ENCODE results near the gene KCNG4. TPM values are rescaled to one million over a fixed set of nuclear protein-coding genes. Genes with fewer than 3 reads are reported as not detected.
A peak's percentile ranks its signal among the peaks of the same experiment; 100 is the strongest.

KCNG4 gene
- total RNA-seq, 1 donor from 2014 or later = 0.17 TPM

- TF ChIP-seq, protein P1, sequence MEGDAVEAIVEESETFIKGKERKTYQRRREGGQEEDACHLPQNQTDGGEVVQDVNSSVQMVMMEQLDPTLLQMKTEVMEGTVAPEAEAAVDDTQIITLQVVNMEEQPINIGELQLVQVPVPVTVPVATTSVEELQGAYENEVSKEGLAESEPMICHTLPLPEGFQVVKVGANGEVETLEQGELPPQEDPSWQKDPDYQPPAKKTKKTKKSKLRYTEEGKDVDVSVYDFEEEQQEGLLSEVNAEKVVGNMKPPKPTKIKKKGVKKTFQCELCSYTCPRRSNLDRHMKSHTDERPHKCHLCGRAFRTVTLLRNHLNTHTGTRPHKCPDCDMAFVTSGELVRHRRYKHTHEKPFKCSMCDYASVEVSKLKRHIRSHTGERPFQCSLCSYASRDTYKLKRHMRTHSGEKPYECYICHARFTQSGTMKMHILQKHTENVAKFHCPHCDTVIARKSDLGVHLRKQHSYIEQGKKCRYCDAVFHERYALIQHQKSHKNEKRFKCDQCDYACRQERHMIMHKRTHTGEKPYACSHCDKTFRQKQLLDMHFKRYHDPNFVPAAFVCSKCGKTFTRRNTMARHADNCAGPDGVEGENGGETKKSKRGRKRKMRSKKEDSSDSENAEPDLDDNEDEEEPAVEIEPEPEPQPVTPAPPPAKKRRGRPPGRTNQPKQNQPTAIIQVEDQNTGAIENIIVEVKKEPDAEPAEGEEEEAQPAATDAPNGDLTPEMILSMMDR (conservative IDR thresholded peaks at IDR 0.05) = no peak
- Mint-ChIP-seq H3K9me3 (no peaks in the 10 kb centered on the region), H3K4me3 (no peak overlapping the region), H3K36me3 (no peaks in the 10 kb centered on the region), H3K4me1 (ENCODE audit: unreplicated experiment) (peaks cover 5% of the 10 kb centered on the region), H3K27ac (no peak overlapping the region), H3K27me3 (no peaks in the 10 kb centered on the region)
- no peak for DNase-seq (ENCODE audit: extremely low spot score, unreplicated experiment)
These were observed 40.0 kb downstream of the KCNG4 start for GRCh38 chr16:84199861-84200260.

DNA sequence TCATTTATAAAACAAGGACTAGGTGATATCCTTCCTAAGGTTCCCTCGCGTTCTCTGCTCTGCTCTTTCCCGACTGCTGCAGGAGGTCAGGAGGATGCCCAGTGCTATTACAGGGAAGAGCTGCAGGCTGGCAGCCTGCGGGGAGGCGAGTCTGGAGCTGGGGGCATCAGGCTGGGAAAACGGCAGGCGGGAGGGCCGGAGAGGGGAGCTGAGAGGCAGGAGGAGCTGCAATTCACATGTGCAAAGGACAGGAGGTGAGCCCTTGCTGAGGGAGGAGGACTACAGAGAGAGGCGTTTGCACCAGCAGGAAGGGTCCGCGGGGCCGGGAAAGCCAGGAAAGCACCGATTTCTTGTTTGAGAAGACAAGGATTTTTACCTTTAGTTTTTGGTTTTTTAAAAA is 40.7 kb downstream of the KCNG4 start:
- TF ChIP-seq, protein P1 (conservative IDR thresholded peaks at IDR 0.05) = no peak
- Mint-ChIP-seq H3K4me3 (no peak overlapping the region), H3K36me3 (no peaks in the 10 kb centered on the region), H3K4me1 (ENCODE audit: unreplicated experiment) (peaks cover 5% of the 10 kb centered on the region), H3K27me3 (no peaks in the 10 kb centered on the region), H3K9me3 (no peaks in the 10 kb centered on the region), H3K27ac (no peak overlapping the region)
- no peak for DNase-seq (ENCODE audit: extremely low spot score, unreplicated experiment)

DNA sequence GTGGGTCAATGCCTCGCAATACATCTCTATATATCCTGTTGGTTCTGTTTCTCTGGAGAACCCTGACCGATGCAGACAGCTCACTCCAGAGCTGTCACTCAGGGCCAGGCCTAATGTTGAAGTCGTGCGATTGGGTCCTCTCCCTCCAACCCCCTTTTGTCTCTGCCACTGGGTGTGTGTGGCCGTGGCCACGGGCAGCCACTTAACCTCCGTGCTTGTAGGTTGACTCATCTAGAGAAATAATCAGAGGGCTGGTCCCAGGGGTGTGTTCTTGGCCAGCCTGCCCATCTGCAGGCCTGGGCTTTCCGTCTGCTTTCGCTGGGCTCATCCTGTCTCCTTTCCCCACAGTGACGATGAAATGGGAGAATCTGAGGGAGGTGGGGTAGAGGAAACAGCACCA is 41.4 kb downstream of the KCNG4 start:
- Mint-ChIP-seq H3K9me3 (no peaks in the 10 kb centered on the region), H3K27me3 (no peaks in the 10 kb centered on the region), H3K4me3 (no peak overlapping the region), H3K27ac (peak overlapping the region; percentile 59), H3K36me3 (no peaks in the 10 kb centered on the region), H3K4me1 (ENCODE audit: unreplicated experiment) (peaks cover 11% of the 10 kb centered on the region)
- no peak for DNase-seq (ENCODE audit: extremely low spot score, unreplicated experiment)
- TF ChIP-seq, protein P1 (conservative IDR thresholded peaks at IDR 0.05) = no peak

- Mint-ChIP-seq H3K4me1 (ENCODE audit: unreplicated experiment) (peaks cover 14% of the 10 kb centered on the region), H3K36me3 (no peaks in the 10 kb centered on the region), H3K9me3 (no peaks in the 10 kb centered on the region), H3K4me3 (no peak overlapping the region), H3K27ac (no peak overlapping the region), H3K27me3 (no peaks in the 10 kb centered on the region)
- no peak for DNase-seq (ENCODE audit: extremely low spot score, unreplicated experiment)
- TF ChIP-seq, protein P1 (conservative IDR thresholded peaks at IDR 0.05) = no peak
These were observed 42.2 kb downstream of the KCNG4 start for GRCh38 chr16:84197466-84198128.

- Mint-ChIP-seq H3K27ac (peak overlapping the region; percentile 82), H3K36me3 (no peaks in the 10 kb centered on the region), H3K4me3 (peak overlapping the region; percentile 70), H3K4me1 (ENCODE audit: unreplicated experiment) (peaks cover 14% of the 10 kb centered on the region), H3K9me3 (no peaks in the 10 kb centered on the region), H3K27me3 (no peaks in the 10 kb centered on the region)
- DNase-seq (ENCODE audit: extremely low spot score, unreplicated experiment) = no peak
- TF ChIP-seq, protein P1 (conservative IDR thresholded peaks at IDR 0.05) = no peak
These were observed 43.0 kb downstream of the KCNG4 start for GRCh38 chr16:84196727-84197394.

All from type B pancreatic cell (in vitro differentiated cells).